ENCODE results near the gene SH2D3C.

DNA sequence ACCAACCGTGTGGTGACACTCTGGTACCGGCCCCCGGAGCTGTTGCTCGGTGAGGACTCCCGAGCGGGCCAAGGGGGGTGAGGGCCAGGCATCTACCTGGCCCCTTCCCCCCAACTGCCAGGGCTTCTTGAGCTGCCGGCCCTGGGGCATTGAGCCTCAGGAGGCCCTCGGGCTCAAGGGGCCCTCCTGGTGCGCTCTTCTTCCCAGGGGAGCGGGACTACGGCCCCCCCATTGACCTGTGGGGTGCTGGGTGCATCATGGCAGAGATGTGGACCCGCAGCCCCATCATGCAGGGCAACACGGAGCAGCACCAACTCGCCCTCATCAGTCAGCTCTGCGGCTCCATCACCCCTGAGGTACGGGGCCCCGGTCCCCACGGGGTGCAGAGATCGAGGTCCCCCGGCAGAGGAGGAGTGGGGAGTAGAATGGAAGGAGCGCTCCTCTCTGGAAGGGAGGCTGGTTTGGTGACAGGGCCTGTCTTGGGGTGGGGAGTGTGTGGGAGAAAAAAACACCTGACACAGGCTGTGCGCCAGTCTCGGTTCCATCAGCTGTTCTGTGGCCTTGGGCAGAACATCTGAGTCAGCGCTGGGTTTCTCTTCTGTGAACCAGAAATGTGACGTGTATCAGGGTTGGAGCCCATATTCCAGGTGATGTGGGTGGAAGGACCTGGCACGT is 10.0 kb upstream of the SH2D3C start:
- TF ChIP-seq, protein P1, sequence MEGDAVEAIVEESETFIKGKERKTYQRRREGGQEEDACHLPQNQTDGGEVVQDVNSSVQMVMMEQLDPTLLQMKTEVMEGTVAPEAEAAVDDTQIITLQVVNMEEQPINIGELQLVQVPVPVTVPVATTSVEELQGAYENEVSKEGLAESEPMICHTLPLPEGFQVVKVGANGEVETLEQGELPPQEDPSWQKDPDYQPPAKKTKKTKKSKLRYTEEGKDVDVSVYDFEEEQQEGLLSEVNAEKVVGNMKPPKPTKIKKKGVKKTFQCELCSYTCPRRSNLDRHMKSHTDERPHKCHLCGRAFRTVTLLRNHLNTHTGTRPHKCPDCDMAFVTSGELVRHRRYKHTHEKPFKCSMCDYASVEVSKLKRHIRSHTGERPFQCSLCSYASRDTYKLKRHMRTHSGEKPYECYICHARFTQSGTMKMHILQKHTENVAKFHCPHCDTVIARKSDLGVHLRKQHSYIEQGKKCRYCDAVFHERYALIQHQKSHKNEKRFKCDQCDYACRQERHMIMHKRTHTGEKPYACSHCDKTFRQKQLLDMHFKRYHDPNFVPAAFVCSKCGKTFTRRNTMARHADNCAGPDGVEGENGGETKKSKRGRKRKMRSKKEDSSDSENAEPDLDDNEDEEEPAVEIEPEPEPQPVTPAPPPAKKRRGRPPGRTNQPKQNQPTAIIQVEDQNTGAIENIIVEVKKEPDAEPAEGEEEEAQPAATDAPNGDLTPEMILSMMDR (IDR thresholded peaks at IDR 0.05; ENCODE audit: insufficient read depth, low read length, poor library complexity, severe bottlenecking): no peak
- TF ChIP-seq EZH2phosphoT487 (conservative IDR thresholded peaks at IDR 0.05; ENCODE audit: low read length): no peak

Measured in SU-DHL-6 (cell line).